NCI-H2081 (cell line): Measurements from ENCODE around the gene CUX1.

Experiments
- DNase-seq, 2 experiments: peaks; one replicate each; lab custom pipeline; 2025; lab: John Stamatoyannopoulos, UW

Gene CUX1

DNA sequence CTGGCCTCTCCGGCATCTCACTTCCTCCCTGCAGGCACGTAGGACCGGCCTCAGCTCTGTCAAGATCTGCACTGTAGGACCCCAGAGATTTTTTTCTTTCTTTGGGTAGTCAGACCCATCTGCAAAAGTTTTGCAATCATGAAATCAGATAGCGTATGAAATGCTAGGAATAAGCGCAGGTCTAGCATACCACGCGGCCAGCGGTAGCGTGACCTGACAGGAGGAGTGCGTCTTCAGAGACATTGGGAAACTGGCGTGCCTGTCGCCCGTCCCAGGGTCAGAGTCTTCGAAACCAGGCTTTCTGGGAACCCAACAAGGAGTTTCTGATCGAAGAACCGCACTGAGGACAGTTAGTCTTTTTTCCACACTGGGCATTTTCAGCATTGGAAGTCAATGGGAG, 368.4 kb downstream of the CUX1 start:
- DNase-seq, result no peak

GRCh38 chr7:102186306-102186705, 368.9 kb downstream of the CUX1 start:
- no peak for DNase-seq

DNA sequence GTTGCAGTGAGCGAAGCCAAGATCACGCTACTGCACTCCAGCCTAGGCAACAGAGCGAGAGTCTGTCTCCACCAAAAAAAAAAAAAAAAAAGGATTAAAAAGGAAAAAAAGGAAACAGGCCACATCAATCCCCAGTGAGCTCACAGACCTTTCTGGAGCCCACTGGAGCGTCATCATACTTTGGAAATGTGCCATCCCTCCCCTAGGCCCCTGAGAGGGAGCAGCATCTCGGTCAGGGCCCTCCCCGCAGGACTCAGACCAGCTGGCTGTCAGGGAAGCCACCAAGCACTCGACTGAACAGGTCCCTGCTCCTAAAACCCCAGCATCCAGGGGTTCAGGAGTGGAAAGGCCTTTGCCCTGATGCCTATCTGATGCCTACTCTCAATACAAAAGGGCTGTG, 371.3 kb downstream of the CUX1 start:
- DNase-seq, result no peak

DNA sequence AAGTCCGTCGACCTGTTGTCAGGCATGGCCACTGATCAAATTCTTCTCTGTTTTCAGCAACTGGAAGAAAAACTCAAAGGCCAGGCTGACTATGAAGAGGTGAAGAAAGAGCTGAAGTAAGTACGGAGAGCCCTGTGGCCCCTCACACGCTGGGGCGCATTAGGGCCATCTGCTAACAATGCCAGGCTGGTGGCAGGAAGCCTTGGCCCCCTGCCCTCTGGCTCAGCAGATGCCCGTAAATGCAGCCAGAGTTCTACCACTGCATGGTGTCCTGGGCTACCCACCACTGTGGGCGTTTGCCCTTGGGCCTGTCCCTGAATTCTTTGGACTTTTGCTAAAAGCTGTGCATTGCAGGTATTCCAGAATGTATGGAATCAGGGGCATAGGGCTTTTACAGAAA, 372.3 kb downstream of the CUX1 start:
- DNase-seq, result no peak

- no peak for DNase-seq
Observed at GRCh38 chr7:102190776-102191350, 373.4 kb downstream of the CUX1 start.

DNA sequence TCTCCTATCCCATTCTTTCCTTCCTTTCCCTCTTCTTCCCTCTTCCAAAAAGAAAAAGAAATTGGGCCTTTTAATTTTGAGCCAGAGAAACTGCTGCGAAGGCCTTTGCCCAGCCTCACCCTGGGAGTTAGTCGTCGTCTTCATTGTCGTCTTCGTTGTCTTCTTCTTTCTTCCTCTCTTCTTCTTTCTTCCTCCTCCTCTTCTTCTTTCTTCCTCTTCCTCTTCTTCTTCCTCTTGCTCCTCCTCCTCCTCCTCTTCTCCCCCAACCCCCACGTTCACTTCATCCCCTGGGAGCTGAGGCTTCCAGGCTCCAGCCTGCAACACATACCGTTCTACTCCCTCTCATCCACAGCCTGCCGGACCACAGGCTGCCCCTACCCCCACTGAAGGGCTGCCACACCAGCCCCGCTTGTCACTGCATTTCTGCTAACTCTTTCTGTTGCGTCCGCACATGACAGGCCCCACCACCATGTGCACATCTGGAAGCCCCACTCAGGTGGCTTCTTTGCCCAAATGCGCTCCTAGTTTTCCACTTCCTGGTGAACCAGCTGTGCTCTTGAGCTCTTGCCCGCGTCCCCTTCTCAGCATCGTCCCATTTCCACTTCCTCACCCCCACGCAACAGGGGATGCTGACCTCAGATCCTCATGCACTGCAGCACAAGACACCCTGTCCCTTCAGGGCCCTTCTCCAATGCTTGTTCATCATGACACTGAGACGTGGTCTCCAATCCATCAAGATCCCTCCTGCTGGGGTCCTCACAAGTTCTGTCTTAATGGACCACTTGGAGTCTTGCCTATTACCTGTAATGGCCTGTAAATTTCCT, 374.3 kb downstream of the CUX1 start:
- no peak for DNase-seq

DNA sequence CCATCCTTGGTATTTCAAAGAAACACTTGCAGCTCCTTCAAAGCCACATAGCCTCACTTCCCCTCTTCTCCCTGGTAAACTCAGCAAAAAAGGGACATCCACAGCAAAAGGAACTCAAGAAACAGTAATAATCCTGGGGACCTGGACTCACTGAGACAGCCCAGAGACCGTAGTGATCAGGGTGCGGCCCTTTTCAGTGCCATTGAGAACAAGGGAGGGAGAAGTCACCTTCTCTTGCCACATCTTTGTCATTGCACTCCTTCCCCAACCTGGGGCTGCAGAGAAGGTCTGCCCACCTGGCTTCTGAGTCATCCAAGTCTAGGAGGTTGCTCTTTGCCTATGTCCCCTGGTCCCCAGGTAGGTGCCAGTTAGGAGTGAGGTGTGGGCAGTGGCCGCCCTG, 375.4 kb downstream of the CUX1 start:
- DNase-seq, result no peak

DNA sequence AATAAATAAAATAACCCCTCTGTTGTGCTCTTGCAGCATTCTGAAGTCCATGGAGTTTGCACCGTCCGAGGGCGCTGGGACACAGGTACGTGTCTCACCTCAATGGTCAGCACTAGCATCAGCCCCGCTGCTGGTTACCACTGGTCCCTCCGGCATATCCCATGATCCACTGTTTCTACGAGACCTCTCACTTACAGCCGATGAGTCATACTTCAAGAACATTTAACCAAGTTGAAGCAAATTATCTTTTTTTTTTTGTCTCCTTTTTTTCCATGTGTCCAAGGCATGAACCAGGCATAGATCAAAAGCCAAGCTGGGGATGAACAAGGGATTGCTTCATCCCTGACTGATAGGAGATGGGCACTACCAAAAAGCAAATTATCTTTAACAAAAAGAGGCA, 376.4 kb downstream of the CUX1 start:
- DNase-seq, result no peak

- no peak for DNase-seq
Observed at GRCh38 chr7:102195361-102195760, 377.9 kb downstream of the CUX1 start.

GRCh38 chr7:102196028-102196427, 378.6 kb downstream of the CUX1 start:
- no peak for DNase-seq

- no peak for DNase-seq
Observed at GRCh38 chr7:102197161-102197560, 379.7 kb downstream of the CUX1 start.

DNA sequence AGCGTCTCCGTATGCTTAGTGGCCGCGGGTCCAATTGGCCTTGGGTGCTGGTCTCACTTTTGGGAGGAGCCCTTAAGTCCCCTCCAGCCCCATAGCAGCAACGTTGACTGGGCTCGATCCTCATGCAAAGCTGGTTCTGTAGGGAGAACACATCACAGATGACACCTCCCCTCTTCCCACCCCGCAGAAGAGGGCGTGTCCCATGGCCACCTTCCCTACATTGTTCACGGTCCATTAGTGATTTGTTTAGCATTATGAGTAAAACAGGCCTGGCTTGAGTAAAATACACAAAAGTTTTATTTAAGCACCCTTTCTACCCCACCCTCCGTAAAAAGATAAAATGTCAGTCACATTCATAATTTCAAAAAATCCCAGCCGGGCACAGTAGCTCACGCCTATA, 380.2 kb downstream of the CUX1 start:
- no peak for DNase-seq

GRCh38 chr7:102198417-102198956, 381.1 kb downstream of the CUX1 start:
- no peak for DNase-seq

- no peak for DNase-seq
Observed at GRCh38 chr7:102201576-102201975, 384.1 kb downstream of the CUX1 start.

DNA sequence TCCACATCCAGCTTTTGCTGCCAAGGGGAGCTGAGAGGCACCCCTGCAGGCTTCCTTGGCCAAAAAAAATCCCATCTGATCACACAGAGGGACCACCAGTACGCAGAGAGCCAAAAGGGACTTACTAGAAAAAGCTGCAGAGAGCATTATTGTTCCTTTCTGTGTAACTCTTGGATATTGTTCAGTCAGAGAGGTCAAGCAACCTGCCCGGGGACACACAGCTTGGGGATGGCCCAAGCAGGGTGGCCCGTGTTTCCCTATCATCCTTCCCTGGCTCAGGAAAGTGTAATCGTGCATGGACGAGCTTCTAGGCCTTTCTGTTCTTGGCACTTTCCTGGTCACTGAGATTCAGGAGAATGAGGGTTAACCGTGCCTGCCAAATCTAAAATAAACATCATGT, 385.1 kb downstream of the CUX1 start:
- no peak for DNase-seq

- DNase-seq, result no peak
Observed at GRCh38 chr7:102203218-102203617, 385.8 kb downstream of the CUX1 start.

- no peak for DNase-seq
Observed at GRCh38 chr7:102204212-102204611, 386.8 kb downstream of the CUX1 start.

DNA sequence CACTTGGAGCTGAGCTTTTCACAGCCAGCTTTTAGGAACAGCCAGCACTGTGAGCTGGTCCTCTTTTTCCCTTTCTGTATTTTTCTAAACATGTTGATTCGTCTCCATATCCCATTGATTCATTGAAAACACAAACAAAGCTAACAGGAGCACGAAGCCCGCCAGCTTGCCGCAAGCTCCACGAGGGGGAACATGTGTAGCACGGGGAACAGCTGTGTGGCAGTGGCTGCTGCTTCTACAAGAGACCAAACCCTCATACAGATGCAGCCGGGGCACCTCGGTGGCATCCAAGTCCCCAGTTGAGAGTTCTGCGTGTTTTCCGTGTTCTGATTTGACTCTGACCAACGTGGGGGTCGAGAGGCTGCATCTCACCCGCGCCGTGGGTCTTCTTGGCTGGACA, 388.5 kb downstream of the CUX1 start:
- DNase-seq, result no peak

GRCh38 chr7:102208826-102209225, 391.4 kb downstream of the CUX1 start:
- no peak for DNase-seq

DNA sequence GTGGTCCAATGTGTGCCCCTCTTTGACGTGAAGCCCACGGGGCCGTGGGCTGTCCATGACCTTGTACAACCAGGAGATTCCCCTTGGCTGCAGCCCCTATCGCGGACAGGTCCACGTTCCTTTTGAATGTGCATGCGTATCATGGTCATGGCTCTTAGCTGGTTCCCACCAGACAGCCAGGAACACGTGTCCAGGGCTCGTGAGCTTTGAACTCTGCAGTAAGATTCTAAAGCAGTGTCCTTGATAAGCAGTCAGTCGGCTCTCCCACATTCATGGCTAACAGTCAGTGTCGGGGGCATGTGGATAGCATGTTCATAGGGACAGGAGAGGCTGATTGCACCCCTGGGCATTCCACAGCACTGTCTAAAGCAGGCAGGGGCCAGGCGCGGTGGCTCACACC, 393.4 kb downstream of the CUX1 start:
- DNase-seq, result no peak

- DNase-seq, result no peak
Observed at GRCh38 chr7:102211590-102212550, 394.4 kb downstream of the CUX1 start.

- DNase-seq, result no peak
Observed at GRCh38 chr7:102214477-102215072, 397.1 kb downstream of the CUX1 start.
